HepG2 (cell line): ENCODE results near the gene TXNIP. TPM values are rescaled to one million over a fixed set of nuclear protein-coding genes. Genes with fewer than 3 reads are reported as not detected.

Source experiments
- ADNP ChIP-seq: sonication (generic); formaldehyde crosslinking; IDR thresholded peaks from 2 replicates; pipeline ENCODE4 v1.4.0; 2020; ENCODE audit warnings: missing genetic modification reagents
- CREB1 ChIP-seq, 2 experiments: fragments of 450-650 bp in 1 of 2; IDR thresholded peaks; 2 replicates each; pipeline ENCODE4 v1.6.1; 2016 to 2017; ENCODE audit warnings: control low read depth in 1 of 2, mild to moderate bottlenecking in 1 of 2, missing compliant biosample characterization in 1 of 2, missing genetic modification characterization in 1 of 2
- DMTF1 ChIP-seq: sonication (generic); formaldehyde crosslinking; IDR thresholded peaks from 2 replicates; pipeline ENCODE4 v1.4.0; 2020; ENCODE audit warnings: mild to moderate bottlenecking, missing genetic modification reagents
- GABPB1 ChIP-seq: IDR thresholded peaks from 2 replicates; pipeline ENCODE4 v1.6.1; 2016; ENCODE audit warnings: mild to moderate bottlenecking, missing genetic modification reagents, moderate library complexity, missing compliant biosample characterization
- HIVEP1 ChIP-seq: sonication (generic); formaldehyde crosslinking; IDR thresholded peaks from 2 replicates; pipeline ENCODE4 v1.4.0; 2020; ENCODE audit warnings: mild to moderate bottlenecking, missing genetic modification reagents
- PHF21A ChIP-seq: sonication (generic); formaldehyde crosslinking; IDR thresholded peaks from 2 replicates; pipeline ENCODE4 v1.5.0; 2020; ENCODE audit warnings: mild to moderate bottlenecking, missing genetic modification reagents
- PHF8 ChIP-seq: sonication (generic); formaldehyde crosslinking; IDR thresholded peaks from 2 replicates; pipeline ENCODE4 v1.5.0; 2020; ENCODE audit warnings: missing genetic modification reagents
- POLR2AphosphoS5 ChIP-seq: IDR thresholded peaks from 2 replicates; pipeline ENCODE4 v1.6.1; 2012; ENCODE audit warnings: low read depth, low read length
- RBM22 ChIP-seq: fragments of 200-400 bp; formaldehyde crosslinking; optimal IDR thresholded peaks from 2 replicates; pipeline ENCODE3; 2017; ENCODE audit warnings: mild to moderate bottlenecking, low read length, moderate library complexity
- RFX3 ChIP-seq: IDR thresholded peaks from 2 replicates; pipeline ENCODE4 v1.6.1; 2016; ENCODE audit warnings: missing biosample characterization, missing genetic modification reagents
- RNF2 ChIP-seq: fragments of 450-650 bp; conservative IDR thresholded peaks from 2 replicates; pipeline ENCODE4 v1.6.1; 2016; ENCODE audit warnings: low read depth
- SMARCE1 ChIP-seq: fragments of 450-650 bp; IDR thresholded peaks from 2 replicates; pipeline ENCODE4 v1.6.1; 2017; ENCODE audit warnings: borderline replicate concordance
- THRA ChIP-seq: sonication (generic); formaldehyde crosslinking; IDR thresholded peaks from 2 replicates; pipeline ENCODE4 v1.4.0; 2020; ENCODE audit warnings: missing genetic modification reagents, borderline replicate concordance
- ZFP91 ChIP-seq: sonication (generic); formaldehyde crosslinking; IDR thresholded peaks from 2 replicates; pipeline ENCODE4 v1.9.0; 2022; ENCODE audit warnings: missing genetic modification reagents, mild to moderate bottlenecking, borderline replicate concordance
- ZHX1 ChIP-seq: sonication (generic); formaldehyde crosslinking; IDR thresholded peaks from 2 replicates; pipeline ENCODE4 v1.8.1; 2022; ENCODE audit warnings: low read depth, mild to moderate bottlenecking, missing genetic modification reagents
- ZNF10 ChIP-seq: sonication (generic); formaldehyde crosslinking; IDR thresholded peaks from 2 replicates; pipeline ENCODE4 v1.4.0; 2020; ENCODE audit warnings: mild to moderate bottlenecking, low read depth, missing genetic modification reagents, borderline replicate concordance
- ZNF704 ChIP-seq: sonication (generic); formaldehyde crosslinking; IDR thresholded peaks from 2 replicates; pipeline ENCODE4 v1.8.1; 2023; ENCODE audit warnings: mild to moderate bottlenecking, inconsistent platforms, moderate library complexity, missing genetic modification reagents, borderline replicate concordance
- ZNF788 ChIP-seq: sonication (generic); formaldehyde crosslinking; IDR thresholded peaks from 2 replicates; pipeline ENCODE4 v1.5.0; 2020; ENCODE audit warnings: mild to moderate bottlenecking, missing genetic modification reagents, borderline replicate concordance
- polyA plus RNA-seq, 8 experiments: library from polyadenylated mRNA; depleted of rRNA in 3 of 8; stranded (reverse) in 7 of 8; unstranded in 1 of 8; fragments of >200 nt; fragmentation: Illumina TruSeq in 4 of 8; extraction: Trizol in 4 of 8; gene quantifications; 2 replicates each; pipeline versions ENCODE4 v1.2.1 to v1.2.3, GENCODE V29; 2011 to 2016; ENCODE audit warnings: low read depth in 4 of 8, missing spikeins in 1 of 8, mixed read lengths in 1 of 8; ENCODE audit not compliant: insufficient read depth in 1 of 8
- total RNA-seq, 5 experiments: library from RNA; depleted of rRNA; stranded (reverse); fragments of >200 nt; fragmentation: Illumina TruSeq; extraction: Trizol; gene quantifications; 2 replicates each; pipeline ENCODE4 v1.2.3, GENCODE V29; 2016; ENCODE audit warnings: low read depth in 1 of 5

Gene TXNIP
- total and polyA plus RNA-seq, 2 of the 13 experiments (the other 11 are each of a cell fraction or from before 2014, with no cell fraction given), result 24.4 to 237 TPM

GRCh38 chr1:145996433-145997015 lies at the start of gene TXNIP (continued):
- TF ChIP-seq ZFP91 (CRISPR knock-in tag) (peak; percentile 91; the same call in 1 of the 2 replicates), GABPB1 (CRISPR knock-in tag) (peak; percentile 79), ZNF10 (CRISPR knock-in tag) (no peak), SMARCE1 (no peak), RFX3 (CRISPR knock-in tag) (no peak; the same call in 1 of the 2 replicates), PHF21A (CRISPR knock-in tag) (peak; percentile 90), RBM22 (no peak), ADNP (CRISPR knock-in tag) (no peak), PHF8 (CRISPR knock-in tag) (peak; percentile 44), POLR2AphosphoS5 (peak; percentile 100), THRA (CRISPR knock-in tag) (peak; percentile 79; the same call in 1 of the 2 replicates), RNF2 (no peak), ZNF704 (CRISPR knock-in tag) (no peak), HIVEP1 (peak; percentile 84), ZNF788 (CRISPR knock-in tag) (peak; percentile 93; the same call in 1 of the 2 replicates), ZHX1 (CRISPR knock-in tag) (peak; percentile 84), DMTF1 (peak; percentile 77; the same call in 1 of the 2 replicates), CREB1 (IDR thresholded peaks at IDR 0.05) (peak; percentile 46; the same call in 1 of the 2 replicates), CREB1 (CRISPR knock-in tag; IDR thresholded peaks at IDR 0.05) (peak; percentile 48)
